HepG2 (cell line): Measurements from ENCODE around the gene GRM4. TPM values are rescaled to one million over a fixed set of nuclear protein-coding genes. Genes with fewer than 3 reads are reported as not detected.

Experiments
- ELF3 ChIP-seq: IDR thresholded peaks from 2 replicates; pipeline ENCODE4 v1.6.1; 2016; ENCODE audit warnings: missing genetic modification reagents, missing compliant biosample characterization
- FOXA3 ChIP-seq: IDR thresholded peaks from 2 replicates; pipeline ENCODE4 v1.6.1; 2016; ENCODE audit warnings: missing genetic modification reagents, missing compliant biosample characterization
- FOXP4 ChIP-seq: sonication (generic); formaldehyde crosslinking; IDR thresholded peaks from 2 replicates; pipeline ENCODE4 v1.4.0; 2020; ENCODE audit warnings: missing genetic modification reagents
- GMEB1 ChIP-seq: sonication (generic); formaldehyde crosslinking; IDR thresholded peaks from 2 replicates; pipeline ENCODE4 v1.5.1; 2020; ENCODE audit warnings: missing genetic modification reagents, mild to moderate bottlenecking, borderline replicate concordance
- GZF1 ChIP-seq: sonication (generic); formaldehyde crosslinking; IDR thresholded peaks from 2 replicates; pipeline ENCODE4 v1.5.1; 2020; ENCODE audit warnings: mild to moderate bottlenecking, missing genetic modification reagents
- NCOR1 ChIP-seq: fragments of 200-600 bp; sonication (generic); IDR thresholded peaks from 2 replicates; pipeline ENCODE4 v1.7.0; 2017; ENCODE audit warnings: antibody characterized with exemption, low read length, borderline replicate concordance
- PRDM10 ChIP-seq: sonication (generic); formaldehyde crosslinking; IDR thresholded peaks from 2 replicates; pipeline ENCODE4 v1.4.0; 2020; ENCODE audit warnings: low read depth, missing genetic modification reagents
- PREB ChIP-seq: sonication (generic); formaldehyde crosslinking; IDR thresholded peaks from 2 replicates; pipeline ENCODE4 v1.4.0; 2020; ENCODE audit warnings: missing genetic modification reagents
- RORA ChIP-seq: sonication (generic); formaldehyde crosslinking; IDR thresholded peaks from 2 replicates; pipeline ENCODE4 v1.5.0; 2020; ENCODE audit warnings: mild to moderate bottlenecking, missing genetic modification reagents, moderate library complexity
- TBP ChIP-seq: sonication (generic); formaldehyde crosslinking; IDR thresholded peaks from 2 replicates; pipeline ENCODE4 v1.5.0; 2020; ENCODE audit warnings: missing genetic modification reagents
- U2AF2 ChIP-seq: fragments of 200-400 bp; formaldehyde crosslinking; IDR thresholded peaks from 2 replicates; pipeline ENCODE4 v1.6.1; 2017; ENCODE audit warnings: low read depth, mild to moderate bottlenecking, low read length
- ZNF235 ChIP-seq: sonication (generic); formaldehyde crosslinking; IDR thresholded peaks from 2 replicates; pipeline ENCODE4 v1.8.1; 2023; ENCODE audit warnings: mild to moderate bottlenecking, missing genetic modification reagents, borderline replicate concordance
- ZNF510 ChIP-seq: sonication (generic); formaldehyde crosslinking; IDR thresholded peaks from 2 replicates; pipeline ENCODE4 v1.4.0; 2020; ENCODE audit warnings: low read depth, mild to moderate bottlenecking, missing genetic modification reagents
- ZNF556 ChIP-seq: sonication (generic); formaldehyde crosslinking; IDR thresholded peaks from 2 replicates; pipeline ENCODE4 v1.4.0; 2020; ENCODE audit warnings: mild to moderate bottlenecking, missing genetic modification reagents, borderline replicate concordance
- ZNF576 ChIP-seq: sonication (generic); formaldehyde crosslinking; IDR thresholded peaks from 2 replicates; pipeline ENCODE4 v1.4.0; 2020; ENCODE audit warnings: mild to moderate bottlenecking, missing genetic modification reagents
- ZNF670 ChIP-seq: sonication (generic); formaldehyde crosslinking; IDR thresholded peaks from 2 replicates; pipeline ENCODE4 v1.8.0; 2022; ENCODE audit warnings: mild to moderate bottlenecking, missing genetic modification reagents, borderline replicate concordance
- ZNF850 ChIP-seq: sonication (generic); formaldehyde crosslinking; conservative IDR thresholded peaks from 2 replicates; pipeline ENCODE4 v1.9.0; 2021; ENCODE audit warnings: mild to moderate bottlenecking, missing genetic modification reagents
- polyA plus RNA-seq, 8 experiments: library from polyadenylated mRNA; depleted of rRNA in 3 of 8; stranded (reverse) in 7 of 8; unstranded in 1 of 8; fragments of >200 nt; fragmentation: Illumina TruSeq in 4 of 8; extraction: Trizol in 4 of 8; gene quantifications; 2 replicates each; pipeline versions ENCODE4 v1.2.1 to v1.2.3, GENCODE V29; 2011 to 2016; ENCODE audit warnings: low read depth in 4 of 8, missing spikeins in 1 of 8, mixed read lengths in 1 of 8; ENCODE audit not compliant: insufficient read depth in 1 of 8
- total RNA-seq, 5 experiments: library from RNA; depleted of rRNA; stranded (reverse); fragments of >200 nt; fragmentation: Illumina TruSeq; extraction: Trizol; gene quantifications; 2 replicates each; pipeline ENCODE4 v1.2.3, GENCODE V29; 2016; ENCODE audit warnings: low read depth in 1 of 5
- TF ChIP-seq, protein P1 (sequence below): IDR thresholded peaks from 2 replicates; pipeline ENCODE4 v1.6.1; 2012; ENCODE audit warnings: low read depth, low read length, improper control_type of control experiment
- TF ChIP-seq, protein P2 (sequence below): IDR thresholded peaks from 2 replicates; pipeline ENCODE4 v1.6.1; 2016

GRM4 gene
- total and polyA plus RNA-seq, 2 of the 13 experiments (the other 11 are each of a cell fraction or from before 2014, with no cell fraction given): not detected

GRCh38 chr6:34115403-34115795 lies 30.5 kb downstream of the GRM4 start (continued):
- TF ChIP-seq PRDM10 (CRISPR knock-in tag) (no peak), ELF3 (0 out of 2 replicates have a peak, but pooled peaks have one; percentile 33), TBP (CRISPR knock-in tag) (no peak), ZNF850 (CRISPR knock-in tag) (no peak), FOXP4 (CRISPR knock-in tag) (0 out of 2 replicates have a peak, but pooled peaks have one; percentile 21), RORA (no peak), ZNF576 (no peak), PREB (CRISPR knock-in tag) (no peak), U2AF2 (no peak), GMEB1 (CRISPR knock-in tag) (no peak), GZF1 (0 out of 2 replicates have a peak, but pooled peaks have one; percentile 50), ZNF235 (CRISPR knock-in tag) (no peak), FOXA3 (no peak), NCOR1 (no peak), ZNF670 (no peak), ZNF510 (CRISPR knock-in tag) (no peak), ZNF556 (CRISPR knock-in tag) (no peak)
- TF ChIP-seq, protein P1, sequence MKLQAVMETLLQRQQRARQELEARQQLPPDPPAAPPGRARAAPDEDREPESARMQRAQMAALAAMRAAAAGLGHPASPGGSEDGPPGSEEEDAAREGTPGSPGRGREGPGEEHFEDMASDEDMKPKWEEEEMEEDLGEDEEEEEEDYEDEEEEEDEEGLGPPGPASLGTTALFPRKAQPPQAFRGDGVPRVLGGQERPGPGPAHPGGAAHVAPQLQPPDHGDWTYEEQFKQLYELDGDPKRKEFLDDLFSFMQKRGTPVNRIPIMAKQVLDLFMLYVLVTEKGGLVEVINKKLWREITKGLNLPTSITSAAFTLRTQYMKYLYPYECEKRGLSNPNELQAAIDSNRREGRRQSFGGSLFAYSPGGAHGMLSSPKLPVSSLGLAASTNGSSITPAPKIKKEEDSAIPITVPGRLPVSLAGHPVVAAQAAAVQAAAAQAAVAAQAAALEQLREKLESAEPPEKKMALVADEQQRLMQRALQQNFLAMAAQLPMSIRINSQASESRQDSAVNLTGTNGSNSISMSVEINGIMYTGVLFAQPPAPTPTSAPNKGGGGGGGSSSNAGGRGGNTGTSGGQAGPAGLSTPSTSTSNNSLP: no peak
- TF ChIP-seq, protein P2, sequence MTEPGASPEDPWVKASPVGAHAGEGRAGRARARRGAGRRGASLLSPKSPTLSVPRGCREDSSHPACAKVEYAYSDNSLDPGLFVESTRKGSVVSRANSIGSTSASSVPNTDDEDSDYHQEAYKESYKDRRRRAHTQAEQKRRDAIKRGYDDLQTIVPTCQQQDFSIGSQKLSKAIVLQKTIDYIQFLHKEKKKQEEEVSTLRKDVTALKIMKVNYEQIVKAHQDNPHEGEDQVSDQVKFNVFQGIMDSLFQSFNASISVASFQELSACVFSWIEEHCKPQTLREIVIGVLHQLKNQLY (CRISPR knock-in tag): no peak
